GM12878 (cell line): ENCODE data around the gene IFNG-AS1. TPM values are rescaled to one million over a fixed set of nuclear protein-coding genes. Genes with fewer than 3 reads are reported as not detected.

Experiments used
- ATAC-seq: fragments of 200-7000 bp; cut with Tn5 transposase; 3 replicates; pipeline ENCODE4 v1.9.1; 2020; ENCODE audit warnings: mild to moderate bottlenecking, moderate library complexity
- BruUV-seq: library from RNA; stranded (reverse); fragments of 400-500 nt; replicated peaks from 2 replicates; lab custom pipeline; 2021; lab: Mats Ljungman, UMichigan
- CTCF ChIA-PET: fragments of 300-600 bp; sonication (Branson Sonifier 250); formaldehyde crosslinking; extraction: SDS; loops from one replicate; lab custom pipeline; 2021; ENCODE audit warnings: inconsistent platforms; lab: Yijun Ruan, JAX
- POLR2A ChIA-PET: fragments of 350-600 bp; formaldehyde crosslinking; extraction: SDS; loops from one replicate; lab custom pipeline; 2021; ENCODE audit warnings: inconsistent platforms; lab: Charles Lee
- RAD21 ChIA-PET: fragments of 300-600 bp; sonication (Branson Sonifier 250); formaldehyde crosslinking; loops from one replicate; lab custom pipeline; 2023; ENCODE audit warnings: antibody characterized with exemption; ENCODE audit not compliant: unreplicated experiment; lab: Charles Lee
- SMC1A ChIA-PET: fragments of 300-600 bp; sonication (Branson Sonifier 250); formaldehyde crosslinking; loops from one replicate; lab custom pipeline; 2023; ENCODE audit not compliant: unreplicated experiment, uncharacterized antibody; lab: Charles Lee
- DNase-seq: peaks from one replicate; pipeline ENCODE4 v3.0.0-alpha.2; 2011; ENCODE audit warnings: low read depth, low spot score
- FAIRE-seq: peaks from 3 replicates; lab custom pipeline; 2011; peaks lifted over from hg19 to GRCh38; lab: Jason Lieb, UNC
- H2AFZ ChIP-seq: 2 replicates; pipeline ENCODE4 v1.6.0; 2011; ENCODE audit warnings: low read depth, low read length, control low read depth; ENCODE audit not compliant: control insufficient read depth
- H3K27ac ChIP-seq: 2 replicates; pipeline ENCODE4 v1.5.1; 2011; ENCODE audit warnings: control low read depth; ENCODE audit not compliant: control insufficient read depth, insufficient read depth
- H3K27me3 ChIP-seq, 2 experiments: replicated peaks in 1 of 2; 2 replicates each; pipeline versions ENCODE4 v1.6.0 to v1.6.1; 2011; ENCODE audit warnings: low read length in 1 of 2; ENCODE audit not compliant: control insufficient read depth in 2 of 2, insufficient read depth in 2 of 2
- H3K36me3 ChIP-seq, 2 experiments: 2 replicates each; pipeline ENCODE4 v1.5.1; 2011; ENCODE audit warnings: low read length in 1 of 2; ENCODE audit not compliant: control insufficient read depth in 2 of 2, insufficient read depth in 2 of 2
- H3K4me1 ChIP-seq: 2 replicates; pipeline ENCODE4 v1.6.1; 2011; ENCODE audit warnings: mild to moderate bottlenecking, low read length, moderate library complexity, mixed read lengths; ENCODE audit not compliant: control insufficient read depth, insufficient read depth
- H3K4me2 ChIP-seq: 2 replicates; pipeline ENCODE4 v1.6.0; 2011; ENCODE audit warnings: control low read depth; ENCODE audit not compliant: control insufficient read depth, insufficient read depth
- H3K4me3 ChIP-seq: fragments of 200-600 bp; sonication (generic); 2 replicates; pipeline ENCODE4 v1.5.1; 2016
- H3K79me2 ChIP-seq: 2 replicates; pipeline ENCODE4 v1.6.0; 2011; ENCODE audit warnings: low read length; ENCODE audit not compliant: control insufficient read depth, insufficient read depth
- H3K9ac ChIP-seq: 2 replicates; pipeline ENCODE4 v1.8.0; 2011; ENCODE audit warnings: low read length, control low read depth, mixed read lengths; ENCODE audit not compliant: control insufficient read depth, insufficient read depth
- H3K9me3 ChIP-seq: replicated peaks from 3 replicates; pipeline ENCODE4 v1.5.1; 2011; ENCODE audit warnings: mild to moderate bottlenecking, low read length; ENCODE audit not compliant: control insufficient read depth, insufficient read depth
- H4K20me1 ChIP-seq: 2 replicates; pipeline ENCODE4 v1.6.0; 2011; ENCODE audit not compliant: control insufficient read depth, insufficient read depth
- CTCF ChIP-seq, 3 experiments: IDR thresholded peaks in 2 of 3; conservative IDR thresholded peaks in 1 of 3; 2 replicates each; pipeline ENCODE4 v1.5.1; 2011; ENCODE audit warnings: low read depth in 3 of 3, low read length in 3 of 3, mild to moderate bottlenecking in 3 of 3, control low read depth in 2 of 3, moderate library complexity in 2 of 3, inconsistent platforms in 1 of 3, mixed read lengths in 1 of 3; ENCODE audit not compliant: control insufficient read depth in 2 of 3, insufficient read depth in 1 of 3; ENCODE audit errors: extremely low read depth in 1 of 3
- E2F4 ChIP-seq: IDR thresholded peaks from 2 replicates; pipeline ENCODE4 v1.6.1; 2012; ENCODE audit warnings: low read depth, low read length, improper control_type of control experiment
- IRF5 ChIP-seq: fragments of 450-650 bp; IDR thresholded peaks from 2 replicates; pipeline ENCODE4 v1.6.1; 2017; ENCODE audit warnings: borderline replicate concordance
- KLF5 ChIP-seq: fragments of 450-650 bp; IDR thresholded peaks from 2 replicates; pipeline ENCODE4 v1.6.1; 2014; ENCODE audit warnings: mild to moderate bottlenecking; ENCODE audit not compliant: partially characterized antibody
- RAD21 ChIP-seq: IDR thresholded peaks from 2 replicates; pipeline ENCODE4 v1.6.1; 2011; ENCODE audit warnings: mild to moderate bottlenecking, low read depth, low read length, moderate library complexity; ENCODE audit not compliant: insufficient read depth
- RAD51 ChIP-seq: fragments of 450-650 bp; IDR thresholded peaks from 2 replicates; pipeline ENCODE4 v1.6.1; 2016; ENCODE audit warnings: moderate library complexity, mild to moderate bottlenecking, inconsistent platforms
- SP1 ChIP-seq: IDR thresholded peaks from one replicate; pipeline ENCODE4 v1.6.1; 2011; ENCODE audit warnings: low read depth, low read length
- TBL1XR1 ChIP-seq: IDR thresholded peaks from 2 replicates; pipeline ENCODE4 v1.6.1; 2012; ENCODE audit warnings: low read depth, low read length, improper control_type of control experiment
- WGBS: methylation state at CpG from one replicate; pipeline ENCODE4 v1.1.6; 2016; ENCODE audit warnings: low lambda C conversion rate; ENCODE audit not compliant: insufficient replicate concordance, insufficient coverage; ENCODE audit errors: missing lambda C conversion rate; 5-methylcytosine and 5-hydroxymethylcytosine counted together
- in situ Hi-C: fragments of 300-500 bp; cut with MboI; formaldehyde crosslinking; loops from 9 replicates; pipeline ENCODE4 v1.14.3; 2018; ENCODE audit warnings: mixed read lengths
- intact Hi-C: fragments of 100-400 bp; cut with micrococcal nuclease; formaldehyde crosslinking; loops from one replicate; pipeline ENCODE4 v1.14.2; 2022; ENCODE audit not compliant: unreplicated experiment
- polyA plus RNA-seq, 11 experiments: library from polyadenylated mRNA; depleted of rRNA in 4 of 11; unstranded in 6 of 11; stranded (reverse) in 5 of 11; fragments of >200 nt; fragmentation: Nextera tagmentation in 4 of 11; fragmentation: Illumina TruSeq in 1 of 11; extraction: Ambion mirVana in 4 of 11; extraction: Trizol in 1 of 11; gene quantifications; 1 replicate in 1 of 11; 2 replicates in 10 of 11; pipeline versions ENCODE4 v1.2.1 to v1.2.3, GENCODE V29; 2011 to 2016; ENCODE audit warnings: inconsistent platforms in 2 of 11, missing spikeins in 2 of 11, low read depth in 1 of 11
- total RNA-seq, 4 experiments: library from RNA; depleted of rRNA in 3 of 4; stranded (reverse); fragments of >200 nt in 3 of 4; fragmentation: Illumina TruSeq in 1 of 4; extraction: Trizol in 1 of 4; gene quantifications; 2 replicates each; pipeline versions ENCODE4 v1.2.1 to v1.2.3, GENCODE V29; 2013 to 2021

Gene IFNG-AS1
- total and polyA plus RNA-seq, 10 of the 15 experiments (the other 5 are each of a cell fraction or from before 2014, with no cell fraction given) = 0.40 to 1.9 (median 1.3) TPM

- TF ChIP-seq SP1 = no peak
- no peak for TF ChIP-seq TBL1XR1
- TF ChIP-seq E2F4 = no peak
- TF ChIP-seq RAD21 = peak; percentile 83
- TF ChIP-seq CTCF (IDR thresholded peaks at IDR 0.05 in 2 of 3, conservative IDR thresholded peaks at IDR 0.05 in 1 of 3; ENCODE audit: control insufficient read depth in 2 of 3, extremely low read depth in 1 of 3, insufficient read depth in 1 of 3, low read depth in 3 of 3, low read length in 3 of 3) = peak; percentile 48 to 71 (median 66); a peak in 5 of 6 replicates
These were observed 45.9 kb upstream of the IFNG-AS1 start (continued) for GRCh38 chr12:67943141-67943892.

- intact Hi-C loops (no loop called here), in situ Hi-C loops (loop anchor here (5.0 to 10.0 kb wide), 2 partner anchors 499 to 587 kb away; no protein-coding TSS in a partner anchor)
- Histone ChIP-seq H3K4me1 (no peaks in the 10 kb centered on the region), H3K27ac (no peak overlapping the region), H3K4me3 (no peak overlapping the region), H3K4me2 (no peak overlapping the region), H3K9ac (no peak overlapping the region), H4K20me1 (no peaks in the 10 kb centered on the region), H2AFZ (no peak overlapping the region), H3K9me3 (no peaks in the 10 kb centered on the region), H3K36me3 (no peaks in the 10 kb centered on the region), H3K79me2 (no peaks in the 10 kb centered on the region), H3K27me3 (peaks cover 0 to 2% of the 10 kb centered on the region in 2 experiments; a peak in 2 of 4 replicates)
- POLR2A ChIA-PET = interaction anchor here (1.3 kb wide), 1 partner anchor 292 kb away, joined by 3 read pairs; no protein-coding TSS in a partner anchor
- DNase-seq (no peak), FAIRE-seq (no peak), ATAC-seq (no peak)
- RAD21 ChIA-PET = interaction anchor here (1.7 to 3.9 kb wide), 2 partner anchors 291 to 590 kb away, joined by 4 to 63 read pairs; no protein-coding TSS in a partner anchor
- CTCF ChIA-PET = interaction anchor here (0.7 to 6.9 kb wide), 6 partner anchors 9 to 587 kb away, joined by 3 to 115 read pairs (median 4); no protein-coding TSS in a partner anchor
- SMC1A ChIA-PET = no interaction called here
- no TSS peak for BruUV-seq
- WGBS = 67% methylated on average over 5 of the region's 5 CpGs
- TF ChIP-seq KLF5 (no peak), IRF5 (no peak), RAD51 (peak; percentile 75)
- TF ChIP-seq, all 136 proteins: peak for 1
These were observed 45.2 kb upstream of the IFNG-AS1 start for GRCh38 chr12:67944093-67944492.
